ENCODE data around the gene ASPG.
A peak's percentile ranks its signal among the peaks of the same experiment; 100 is the strongest.

Gene ASPG

DNA sequence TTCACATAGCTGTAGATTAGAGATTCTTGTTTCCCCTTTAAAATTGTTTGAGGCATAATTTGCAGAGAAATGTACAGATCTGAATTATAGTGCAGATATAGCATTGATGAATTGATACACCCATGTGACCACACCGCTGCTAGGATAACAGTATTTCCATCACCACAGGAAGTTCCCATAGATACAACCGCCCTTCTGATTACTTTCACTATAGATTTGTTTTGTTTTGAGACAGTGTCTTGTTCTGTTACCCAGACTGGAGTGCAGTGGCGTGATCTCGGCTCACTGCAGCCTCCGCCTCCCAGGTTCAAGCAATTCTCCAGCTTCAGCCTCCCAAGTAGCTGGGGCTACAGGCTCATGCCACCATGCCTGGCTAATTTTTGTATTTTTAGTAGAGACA is 8.8 kb upstream of the ASPG start:
- no peak for DNase-seq

DNA sequence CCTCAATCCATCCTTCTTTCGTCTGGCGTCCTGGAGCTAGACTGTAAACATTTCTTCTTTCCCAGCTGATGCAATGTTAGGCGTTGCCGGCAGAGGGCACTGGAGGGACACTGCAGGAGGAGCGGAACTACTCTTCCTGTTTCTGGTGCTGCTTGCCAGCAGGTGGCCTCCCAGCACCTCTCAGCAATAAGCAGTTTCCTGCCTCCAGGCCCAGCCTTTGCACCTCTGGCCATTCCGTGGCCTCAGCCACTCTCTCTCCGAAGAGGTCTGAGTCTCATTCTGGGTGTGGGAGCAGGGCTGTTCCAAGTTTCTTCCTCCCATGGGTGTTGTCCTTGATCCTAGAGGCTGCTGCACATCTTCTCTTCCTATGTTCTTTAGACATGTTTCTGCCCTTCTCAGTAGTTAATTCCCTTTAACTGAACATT is 7.5 kb upstream of the ASPG start:
- DNase-seq: peak; percentile 13

DNA sequence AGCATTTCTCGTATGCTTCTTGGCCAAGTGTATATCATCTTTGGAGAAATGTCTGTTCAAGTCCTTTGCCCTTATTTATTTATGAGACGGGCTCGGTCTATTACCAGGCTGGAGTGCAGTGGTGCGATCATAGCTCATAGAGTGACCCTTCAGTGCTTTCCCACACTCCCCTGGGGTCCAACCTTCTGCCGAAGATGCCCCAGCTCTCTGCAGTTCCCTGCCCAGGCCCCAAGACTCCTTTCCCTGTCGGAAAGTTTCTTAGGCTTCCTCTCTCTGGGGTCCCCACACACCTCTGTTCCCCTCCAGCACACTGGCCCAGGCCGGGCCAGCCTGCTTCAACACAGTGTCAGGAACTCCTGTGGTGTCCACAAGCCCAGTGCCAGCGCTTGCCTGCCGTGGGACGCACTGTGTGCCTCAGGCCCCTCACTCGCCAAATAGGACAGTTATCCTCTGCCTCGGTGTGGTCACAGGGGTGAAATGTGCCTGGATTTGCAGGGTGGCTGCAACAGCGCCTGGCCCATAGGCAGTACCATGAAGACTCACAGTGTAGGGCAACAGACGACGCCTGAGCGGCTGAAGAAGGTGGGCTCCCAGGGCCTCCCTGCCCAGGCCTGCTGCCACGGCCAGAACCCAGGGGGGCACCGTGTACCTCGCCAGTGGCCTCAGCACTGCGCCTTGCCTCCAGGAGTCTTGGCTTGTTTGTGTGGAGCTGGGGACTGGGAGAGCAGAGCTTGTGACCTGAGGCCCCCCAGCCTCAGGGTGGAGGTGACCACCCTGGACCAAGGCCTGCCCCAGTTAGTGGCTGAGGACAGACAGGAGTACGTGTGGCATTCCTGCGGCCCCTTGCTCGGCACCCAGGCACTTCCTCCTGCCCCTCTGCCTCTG is 4.9 kb upstream of the ASPG start:
- no peak for DNase-seq

DNA sequence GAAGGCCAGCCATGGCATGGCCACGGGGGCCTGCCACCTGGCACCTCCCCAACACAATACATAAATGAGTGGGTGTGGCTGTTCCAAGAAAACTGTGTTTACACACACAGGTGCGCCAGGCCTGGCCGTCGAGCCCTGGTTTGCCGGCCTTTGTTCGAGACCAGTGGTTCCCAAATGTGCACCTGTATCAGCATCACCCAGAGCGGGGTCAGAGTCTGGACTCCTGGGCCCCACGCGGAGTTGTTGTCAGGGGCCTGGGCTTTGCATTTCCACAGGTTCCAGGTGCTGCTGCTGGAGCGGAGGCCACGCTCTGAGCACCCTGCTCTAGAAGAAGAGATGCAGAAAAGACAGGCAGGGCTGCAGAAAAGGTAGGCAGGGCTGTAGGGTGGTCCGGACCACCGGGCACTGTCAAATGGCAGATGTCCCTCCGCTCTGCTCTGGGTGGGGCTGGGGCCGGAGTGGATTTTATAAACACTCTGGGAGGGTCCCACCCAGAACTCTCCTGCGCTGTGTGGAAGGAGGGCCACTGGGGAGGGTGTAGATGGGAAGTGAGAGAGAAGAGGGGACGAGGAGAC is 4.2 kb upstream of the ASPG start:
- no peak for DNase-seq

DNA sequence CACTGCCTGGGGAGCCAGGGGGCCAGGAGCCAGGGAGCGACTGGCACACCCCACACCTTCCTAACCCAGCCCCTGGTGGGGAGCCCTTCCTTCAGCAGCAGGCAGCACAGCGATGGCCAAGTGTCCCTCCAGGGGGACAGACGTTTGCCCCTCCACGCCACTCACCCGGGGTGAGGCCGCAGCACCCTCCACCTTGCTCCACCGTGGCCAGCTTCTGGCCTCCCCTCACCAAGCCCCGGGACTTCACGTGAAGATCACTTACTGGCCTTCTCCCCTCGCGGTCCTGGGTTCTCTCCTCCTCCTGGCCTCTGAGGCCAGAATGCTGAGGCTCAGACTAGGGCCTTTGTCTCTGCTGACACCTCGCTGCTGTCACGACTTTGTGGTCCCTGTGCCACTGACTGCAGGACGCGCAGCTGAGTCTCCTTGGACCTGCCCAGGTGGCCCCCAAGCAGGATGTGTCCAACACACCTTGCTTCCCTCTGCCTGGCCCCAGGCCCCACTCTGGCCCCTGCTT is 3.5 kb upstream of the ASPG start:
- DNase-seq: no peak

DNA sequence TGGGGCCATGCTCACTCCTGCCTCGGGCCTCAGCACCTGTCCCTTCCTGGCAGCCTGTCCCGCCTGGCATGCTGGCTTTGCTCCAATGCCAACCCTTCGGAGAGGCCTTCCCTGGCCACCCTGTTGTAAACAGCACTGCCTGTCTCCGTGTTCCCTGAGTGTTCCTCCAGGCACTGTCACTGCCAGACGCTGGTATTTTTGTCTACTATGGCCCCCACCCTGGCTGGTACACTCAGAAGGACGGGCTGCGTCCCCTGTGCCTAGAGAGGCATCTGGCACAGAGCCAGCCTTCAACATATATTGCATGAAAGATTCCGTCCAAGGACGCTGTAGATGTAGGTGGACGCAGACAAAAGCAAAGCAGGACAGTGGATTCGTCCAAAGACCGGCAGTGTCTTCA is 2.7 kb upstream of the ASPG start:
- DNase-seq: no peak

DNA sequence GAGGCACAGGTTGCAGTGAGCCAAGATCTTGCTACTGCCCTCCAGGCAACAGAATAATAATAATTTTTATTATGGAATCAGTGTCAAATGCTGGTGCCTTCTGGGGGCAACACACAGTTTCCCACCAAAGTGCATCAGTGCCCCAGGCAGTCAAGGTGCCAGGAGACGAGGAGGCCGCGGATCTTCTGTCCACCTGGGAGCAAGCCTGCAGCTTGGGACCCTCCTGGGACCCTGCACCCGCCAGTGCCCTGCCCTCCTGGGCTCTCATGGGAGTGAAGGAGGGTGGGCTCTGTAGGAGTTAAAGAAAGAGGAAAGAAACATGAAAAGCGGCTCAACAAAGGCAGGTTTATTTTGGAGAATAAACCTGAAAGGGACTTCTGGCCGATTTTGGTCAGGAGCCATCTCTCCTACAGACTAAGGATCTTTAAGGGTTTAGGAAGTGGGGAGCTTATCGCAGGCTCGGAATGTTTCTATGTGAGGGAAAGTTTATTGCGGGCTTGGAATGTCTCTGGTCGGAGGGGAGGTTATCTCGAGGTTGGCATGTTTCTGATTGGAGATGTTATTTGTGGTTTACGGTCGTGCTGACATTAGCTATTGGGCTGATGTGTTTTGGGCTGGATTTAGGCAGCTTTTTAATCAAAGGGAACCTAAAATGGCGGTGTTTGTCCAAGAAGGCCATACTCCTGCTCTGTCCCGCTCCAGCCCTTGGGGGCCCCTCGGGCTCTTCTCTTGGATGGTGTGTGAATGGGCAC is 1.1 kb upstream of the ASPG start:
- DNase-seq: no peak

DNA sequence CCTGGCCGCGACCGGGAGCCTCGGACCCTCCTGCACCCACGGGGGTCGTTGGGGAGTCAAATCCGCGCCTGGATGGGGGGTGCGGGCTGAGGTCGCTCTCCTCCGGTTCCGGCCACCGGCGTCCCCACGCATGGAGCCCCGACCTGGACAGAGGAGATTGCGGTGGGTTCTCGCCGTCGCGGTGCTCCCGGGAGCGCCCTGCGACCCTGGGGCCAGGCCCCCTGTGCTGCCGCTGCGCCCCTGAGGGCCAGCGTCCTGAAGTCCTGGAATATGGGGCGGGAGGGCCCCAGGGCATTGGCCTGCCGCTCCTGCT is 345 bp downstream of the ASPG start:
- DNase-seq: no peak

DNA sequence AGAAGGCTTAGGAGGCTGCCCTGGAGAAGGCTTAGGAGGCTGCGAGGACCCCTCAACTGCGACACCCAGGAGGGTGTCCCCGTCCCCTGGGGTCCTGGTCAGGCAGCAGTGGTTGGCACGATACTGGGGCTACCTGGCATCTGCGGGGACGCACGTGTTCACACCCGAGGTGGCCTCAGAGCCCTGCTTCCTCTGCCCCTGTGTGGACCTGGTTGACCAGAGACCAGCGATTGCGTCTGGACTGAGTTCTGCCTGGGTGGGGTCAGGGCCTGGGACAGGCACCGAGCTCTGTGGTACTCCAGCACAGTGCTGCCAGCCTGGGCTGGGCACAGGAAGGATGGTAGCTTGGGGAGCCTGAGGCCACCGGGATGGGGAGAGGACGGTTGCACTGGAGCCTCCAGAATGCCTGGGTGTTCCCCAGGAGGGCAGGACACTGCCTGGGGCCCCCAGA is 735 bp downstream of the ASPG start:
- DNase-seq: no peak

DNA sequence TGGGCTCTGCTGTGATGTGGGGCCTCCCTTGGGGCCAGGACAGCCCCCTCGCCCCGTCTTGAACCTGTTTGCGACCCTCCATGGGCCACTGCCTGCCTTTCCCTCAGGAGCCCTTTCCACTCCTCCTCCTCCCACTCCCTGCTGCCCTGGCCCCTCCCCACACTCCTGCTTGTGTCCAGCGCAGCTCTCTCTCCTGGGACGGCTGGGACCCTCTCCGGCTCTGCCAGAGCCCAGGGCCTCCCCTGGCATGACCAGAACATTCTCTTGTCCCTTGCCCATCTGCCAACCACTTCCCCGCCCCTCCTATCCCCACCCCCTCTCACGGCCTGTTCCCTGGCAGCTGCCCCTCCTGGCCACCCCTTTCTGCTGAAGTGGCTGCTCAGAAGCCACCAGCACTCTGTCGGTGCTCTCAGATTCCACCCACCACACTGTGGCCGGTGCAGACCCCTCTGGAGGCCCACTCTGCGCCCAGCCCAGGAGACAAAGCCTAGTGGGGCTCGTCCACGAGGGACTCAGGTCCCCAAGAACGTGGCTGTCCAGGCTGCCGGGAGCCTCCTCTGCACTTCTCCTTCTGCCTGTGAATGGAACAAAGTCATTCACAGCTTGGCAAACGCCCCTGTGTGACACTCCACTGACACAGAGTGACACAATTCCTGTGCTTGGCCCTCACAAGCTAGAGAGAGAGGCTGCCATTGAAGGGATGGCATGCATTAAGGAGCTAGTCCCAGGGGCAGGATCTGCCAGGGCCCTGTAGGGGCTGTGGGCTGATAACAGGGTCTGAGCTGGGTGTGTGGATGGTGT is 1.4 kb downstream of the ASPG start:
- DNase-seq: no peak

DNA sequence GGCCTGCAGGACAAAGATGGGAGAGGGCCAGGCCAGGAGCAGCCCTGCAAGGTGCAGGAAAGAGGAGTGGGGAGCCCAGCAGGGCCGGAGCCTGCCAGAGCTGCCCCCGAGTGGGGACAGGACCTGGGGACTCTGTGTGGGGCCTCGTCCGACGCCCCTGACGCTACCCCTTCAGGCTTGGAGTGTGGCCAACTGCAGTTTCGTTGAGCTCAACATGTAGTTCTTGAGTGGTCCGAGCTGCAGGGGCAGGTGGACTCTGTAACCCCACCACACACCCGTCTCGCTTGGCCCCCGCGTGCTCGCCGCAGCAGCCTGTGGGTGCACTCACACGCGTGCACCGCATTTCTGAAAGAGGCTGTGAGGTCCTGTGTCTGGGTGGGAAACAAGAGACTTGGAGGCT is 2.0 kb downstream of the ASPG start:
- no peak for DNase-seq

DNA sequence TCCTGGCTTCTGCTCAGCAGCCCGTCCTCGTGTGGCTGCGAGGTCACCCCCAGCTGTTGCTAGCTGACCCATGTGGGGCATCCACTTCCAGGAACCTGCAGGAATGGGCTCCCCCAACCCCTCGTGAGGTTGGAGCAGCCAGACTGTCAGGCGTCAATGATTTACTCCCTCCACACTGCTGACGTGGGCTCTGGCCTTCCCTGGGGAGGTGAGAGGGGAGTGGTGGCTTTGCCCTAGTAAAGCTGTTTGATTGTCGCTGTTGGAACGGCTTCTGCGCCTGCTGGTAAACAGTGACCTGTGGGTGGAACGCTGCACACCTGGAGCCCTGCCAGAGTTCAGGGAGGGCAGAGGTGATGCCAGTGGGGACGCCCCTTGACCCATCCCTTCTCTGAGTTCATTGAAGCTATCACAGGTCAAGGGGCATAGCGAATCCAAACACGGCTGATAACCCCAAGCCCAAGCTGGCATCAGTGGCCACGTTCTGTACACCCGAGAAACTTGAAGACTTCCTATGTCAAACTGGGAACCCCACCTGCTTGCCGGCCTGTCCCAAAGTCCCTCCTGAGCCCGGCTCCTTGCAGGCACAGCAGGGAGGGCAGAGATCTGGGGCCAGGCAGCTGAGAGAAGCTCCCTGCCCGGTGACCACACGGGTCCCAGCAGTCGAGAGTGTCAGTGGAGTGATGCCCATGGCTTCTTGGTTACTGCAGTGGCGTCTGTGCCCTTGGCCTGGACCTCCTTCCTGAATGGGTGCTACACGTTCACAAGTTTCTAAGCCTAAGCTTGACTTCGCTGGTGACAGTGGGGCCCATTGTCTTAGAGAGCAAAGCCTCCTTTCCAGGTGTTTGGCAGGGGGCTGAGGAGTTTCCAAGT is 2.7 kb downstream of the ASPG start:
- DNase-seq: no peak

DNA sequence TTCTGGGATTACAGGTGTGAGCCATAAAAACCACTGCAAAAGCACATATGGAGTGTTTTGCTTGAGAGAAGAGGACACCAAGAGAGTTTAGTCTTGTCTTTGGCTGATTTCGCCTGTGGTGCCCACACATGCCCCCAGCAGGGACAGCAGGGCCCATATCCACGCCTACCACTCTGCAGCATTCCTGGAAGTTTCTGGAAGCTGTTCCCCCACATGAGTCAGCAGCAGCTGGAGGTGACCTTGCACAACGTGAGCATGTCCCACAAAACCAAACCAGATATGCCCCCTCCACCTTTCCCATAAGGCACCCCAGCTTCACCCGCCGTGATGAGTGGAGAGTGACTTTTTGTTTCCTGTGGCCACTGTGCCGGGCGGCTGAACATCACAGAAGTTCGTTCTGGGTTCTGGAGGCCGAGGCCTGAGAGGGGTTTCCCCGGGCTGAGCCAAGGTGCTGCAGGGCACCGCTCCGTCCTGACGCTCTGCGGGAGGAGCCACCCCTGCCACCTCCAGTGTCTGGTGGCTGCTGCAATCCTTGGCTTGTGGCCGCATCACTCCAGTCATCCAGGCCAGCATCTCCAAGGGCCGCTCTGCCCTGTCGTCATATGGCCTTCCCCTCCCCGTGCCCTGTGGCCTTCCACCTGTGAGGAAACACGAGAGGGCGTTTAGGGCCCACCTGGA is 4.7 kb downstream of the ASPG start:
- DNase-seq: no peak

DNA sequence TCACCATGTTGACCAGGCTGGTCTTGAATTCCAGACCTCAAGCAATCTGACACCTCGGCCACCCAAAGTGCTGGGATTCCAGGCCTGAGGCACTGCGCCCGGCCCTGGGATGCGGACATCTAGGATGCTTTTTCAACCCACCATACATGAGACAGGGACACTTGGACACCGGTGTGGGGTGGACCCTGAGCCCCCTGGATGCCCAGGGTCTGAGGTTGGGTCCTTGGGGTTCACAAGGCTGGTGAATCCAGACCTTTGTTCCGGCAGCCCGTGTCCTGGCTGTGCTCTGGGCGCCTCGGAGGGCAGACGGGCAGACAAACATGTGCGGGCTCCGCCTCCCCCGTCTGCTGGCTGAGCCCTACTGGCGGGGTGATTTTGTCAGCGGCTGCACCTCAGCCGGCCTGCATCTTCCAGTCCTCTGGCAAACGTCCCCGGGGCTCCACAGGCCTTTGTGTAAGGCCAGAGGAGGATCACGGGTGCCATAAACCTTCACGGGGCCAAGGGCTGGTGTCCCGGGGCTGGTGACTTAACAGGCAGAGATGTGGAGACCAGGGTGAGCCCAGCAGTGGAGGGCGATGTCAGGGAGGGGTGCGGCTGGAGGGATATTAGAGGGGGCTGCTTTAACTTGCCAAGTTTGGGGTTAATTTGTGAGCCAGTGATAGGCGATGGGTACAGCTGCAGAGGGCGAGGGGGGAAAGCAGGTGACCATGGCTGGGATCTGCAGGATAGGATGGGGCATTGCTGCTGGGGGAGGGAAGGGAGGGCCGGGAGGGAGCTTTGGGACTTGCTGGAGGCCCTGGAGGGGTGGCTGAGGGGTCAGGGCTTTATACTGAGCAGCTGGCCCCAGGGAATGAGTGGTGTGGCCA is 5.8 kb downstream of the ASPG start:
- DNase-seq: no peak

DNA sequence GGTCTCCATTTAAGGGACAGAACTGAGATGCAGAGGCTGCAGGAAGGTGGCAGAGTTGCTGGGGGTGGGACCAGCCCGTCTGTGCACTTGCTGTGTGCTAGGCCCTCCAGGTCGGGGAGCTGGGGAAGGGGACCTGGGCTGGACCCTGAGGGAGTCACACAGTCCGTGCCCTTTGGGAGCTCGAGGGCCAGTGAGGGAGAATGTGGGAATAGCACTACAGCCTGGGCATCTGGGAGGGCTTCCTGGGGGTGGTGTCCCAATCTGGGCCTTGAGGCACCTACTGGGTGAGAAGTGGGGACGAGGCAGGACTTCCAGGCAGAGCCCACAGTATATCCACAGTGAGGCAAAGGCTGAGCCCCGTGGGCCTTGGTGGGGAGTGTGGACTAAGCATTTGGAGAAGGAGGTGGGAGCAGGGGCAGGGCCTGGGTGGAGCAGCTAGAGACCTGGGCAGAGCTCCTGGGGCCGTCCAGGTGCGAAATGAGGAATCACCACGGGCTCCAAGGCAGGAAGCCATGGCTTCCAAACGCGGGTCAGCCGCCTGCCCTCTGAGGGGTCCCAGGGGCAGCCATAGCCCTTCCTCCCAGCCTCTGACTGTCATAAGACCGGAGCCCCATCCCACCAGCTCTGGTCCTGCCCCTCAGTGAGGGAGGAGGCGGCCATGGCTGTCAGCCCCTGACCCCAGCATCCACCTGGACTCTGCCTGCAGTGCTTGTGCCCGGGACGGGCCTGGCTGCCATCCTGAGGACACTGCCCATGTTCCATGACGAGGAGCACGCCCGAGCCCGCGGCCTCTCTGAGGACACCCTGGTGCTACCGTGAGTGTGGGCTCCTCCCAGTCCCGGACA is 6.6 kb downstream of the ASPG start:
- DNase-seq: no peak

DNA sequence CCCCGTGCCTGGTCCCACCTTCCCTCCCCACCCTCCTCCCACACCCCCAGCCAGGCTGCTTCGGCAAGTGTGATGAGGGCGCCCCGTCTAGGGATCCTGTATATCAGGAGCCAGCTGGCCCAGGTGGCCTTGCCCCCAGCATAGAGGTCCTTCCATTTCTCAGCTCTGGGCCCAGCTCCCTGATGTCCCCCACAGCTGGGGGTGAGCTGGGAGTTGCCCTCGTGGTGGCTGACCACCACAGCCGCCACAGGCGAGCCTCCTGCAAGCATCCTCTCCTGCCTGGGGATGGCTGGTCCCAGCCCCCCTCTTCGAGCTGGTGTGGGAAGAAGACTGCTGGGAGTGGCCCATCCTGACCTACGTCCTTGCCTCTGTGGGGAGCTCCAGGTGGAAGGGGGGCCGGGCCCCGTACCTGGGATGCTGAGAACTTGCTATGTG is 7.4 kb downstream of the ASPG start:
- DNase-seq: no peak

DNA sequence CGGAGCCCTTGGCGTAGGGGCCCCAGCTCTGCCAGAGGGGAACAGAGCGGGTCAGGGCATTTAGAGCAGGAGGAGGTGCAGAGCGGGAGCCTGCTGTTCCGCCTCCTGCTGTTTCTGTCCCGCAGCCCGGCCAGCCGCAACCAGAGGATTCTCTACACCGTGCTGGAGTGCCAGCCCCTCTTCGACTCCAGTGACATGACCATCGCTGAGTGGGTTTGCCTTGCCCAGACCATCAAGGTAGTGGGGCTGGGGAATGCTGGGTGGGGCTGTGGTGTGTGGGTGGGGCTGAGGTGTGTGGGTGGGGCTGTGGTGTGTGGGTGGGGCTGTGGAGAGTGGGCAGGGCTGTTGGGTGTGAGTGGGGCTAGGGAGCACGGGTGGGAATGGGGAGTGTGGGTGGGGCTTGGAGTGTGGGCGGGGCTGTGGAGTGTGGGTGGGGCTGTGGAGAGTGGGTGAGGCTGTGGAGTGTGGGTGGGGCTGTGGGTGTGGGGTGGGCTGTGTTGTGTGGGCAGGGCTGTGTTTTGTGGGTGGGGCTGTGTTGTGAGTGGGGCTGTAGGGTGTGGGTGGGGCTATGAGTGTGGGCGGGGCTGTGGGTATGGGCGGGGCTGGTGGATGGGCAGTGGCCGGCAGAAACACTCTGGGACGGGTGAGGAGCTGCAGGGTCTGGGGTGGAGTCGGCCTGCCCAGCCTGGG is 8.0 kb downstream of the ASPG start:
- DNase-seq: no peak

DNA sequence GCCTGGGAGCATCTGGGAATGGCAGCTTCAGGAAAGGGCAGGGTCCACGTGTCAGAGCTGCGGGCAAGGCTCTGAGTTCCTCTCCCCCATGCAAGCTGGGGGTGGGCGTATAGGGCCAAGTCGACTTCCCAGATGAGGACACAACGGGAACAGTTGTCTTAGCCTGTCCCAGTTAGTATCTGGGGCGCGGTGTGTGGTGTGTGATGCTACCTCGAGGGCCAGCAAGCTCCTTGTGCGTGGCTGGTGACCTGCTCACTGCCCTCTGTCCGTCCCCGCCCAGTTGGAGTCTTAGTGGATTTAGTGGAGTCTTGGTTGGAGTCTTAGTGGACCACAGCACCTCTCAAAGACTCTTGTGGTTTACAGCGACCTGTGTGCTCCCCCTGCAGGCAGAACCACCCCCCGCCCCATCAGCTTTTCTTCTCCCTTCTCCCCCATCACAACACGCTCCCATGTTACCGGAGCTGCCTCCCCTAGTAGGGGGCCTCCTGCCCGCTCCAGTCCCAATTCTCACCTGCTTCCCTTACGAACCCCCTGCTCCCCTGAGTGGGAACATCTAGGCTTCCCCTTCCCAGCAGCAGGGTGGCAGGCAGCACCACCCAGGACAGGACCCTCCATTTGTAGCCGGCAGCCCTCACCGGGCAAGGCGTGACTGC is 8.7 kb downstream of the ASPG start:
- no peak for DNase-seq
